Epithelial cell of proximal tubule (primary cell): ENCODE data around the gene ARHGAP25. TPM values are rescaled to one million over a fixed set of nuclear protein-coding genes. Genes with fewer than 3 reads are reported as not detected.

ENCODE experiments used
- DNase-seq: peaks from one replicate; pipeline ENCODE4 v3.0.0-alpha.2; 2011; ENCODE audit warnings: low read depth
- H3K4me3 ChIP-seq: 2 replicates; pipeline ENCODE4 v1.5.1; 2011; ENCODE audit warnings: low read depth, mild to moderate bottlenecking, low read length
- total RNA-seq: library from RNA; depleted of rRNA; stranded (reverse); fragments of >200 nt; gene quantifications from 2 replicates; pipeline ENCODE4 v1.2.3, GENCODE V29; 2015
- TF ChIP-seq, protein P1 (sequence below): conservative IDR thresholded peaks from 2 replicates; pipeline ENCODE4 v1.5.1; 2012; ENCODE audit warnings: low read depth, mild to moderate bottlenecking, low read length

Gene ARHGAP25
- total RNA-seq, 1 donor from 2014 or later, result not detected

DNA sequence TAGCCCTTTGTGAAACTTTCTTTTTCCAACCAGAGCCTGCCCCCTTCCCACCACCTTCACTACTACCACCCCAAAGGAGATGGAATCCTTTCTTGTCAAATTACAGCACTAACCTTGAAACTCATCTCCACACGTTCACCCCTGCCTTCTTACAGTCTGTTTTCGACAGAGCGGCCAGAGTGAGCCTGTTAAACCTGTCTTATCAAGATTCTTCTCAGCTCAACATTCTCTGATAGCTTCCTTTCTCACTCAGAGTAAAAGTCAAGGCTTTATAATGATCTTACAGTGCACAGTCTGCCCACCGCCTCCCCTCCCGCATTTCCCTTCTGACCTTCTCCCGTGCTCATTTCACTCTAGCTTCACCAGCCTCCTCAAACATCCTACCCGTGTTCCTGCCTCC, 56.0 kb downstream of the ARHGAP25 start:
- DNase-seq, result no peak
- no peak overlapping the region for H3K4me3 ChIP-seq
- TF ChIP-seq, protein P1, sequence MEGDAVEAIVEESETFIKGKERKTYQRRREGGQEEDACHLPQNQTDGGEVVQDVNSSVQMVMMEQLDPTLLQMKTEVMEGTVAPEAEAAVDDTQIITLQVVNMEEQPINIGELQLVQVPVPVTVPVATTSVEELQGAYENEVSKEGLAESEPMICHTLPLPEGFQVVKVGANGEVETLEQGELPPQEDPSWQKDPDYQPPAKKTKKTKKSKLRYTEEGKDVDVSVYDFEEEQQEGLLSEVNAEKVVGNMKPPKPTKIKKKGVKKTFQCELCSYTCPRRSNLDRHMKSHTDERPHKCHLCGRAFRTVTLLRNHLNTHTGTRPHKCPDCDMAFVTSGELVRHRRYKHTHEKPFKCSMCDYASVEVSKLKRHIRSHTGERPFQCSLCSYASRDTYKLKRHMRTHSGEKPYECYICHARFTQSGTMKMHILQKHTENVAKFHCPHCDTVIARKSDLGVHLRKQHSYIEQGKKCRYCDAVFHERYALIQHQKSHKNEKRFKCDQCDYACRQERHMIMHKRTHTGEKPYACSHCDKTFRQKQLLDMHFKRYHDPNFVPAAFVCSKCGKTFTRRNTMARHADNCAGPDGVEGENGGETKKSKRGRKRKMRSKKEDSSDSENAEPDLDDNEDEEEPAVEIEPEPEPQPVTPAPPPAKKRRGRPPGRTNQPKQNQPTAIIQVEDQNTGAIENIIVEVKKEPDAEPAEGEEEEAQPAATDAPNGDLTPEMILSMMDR, result no peak

DNA sequence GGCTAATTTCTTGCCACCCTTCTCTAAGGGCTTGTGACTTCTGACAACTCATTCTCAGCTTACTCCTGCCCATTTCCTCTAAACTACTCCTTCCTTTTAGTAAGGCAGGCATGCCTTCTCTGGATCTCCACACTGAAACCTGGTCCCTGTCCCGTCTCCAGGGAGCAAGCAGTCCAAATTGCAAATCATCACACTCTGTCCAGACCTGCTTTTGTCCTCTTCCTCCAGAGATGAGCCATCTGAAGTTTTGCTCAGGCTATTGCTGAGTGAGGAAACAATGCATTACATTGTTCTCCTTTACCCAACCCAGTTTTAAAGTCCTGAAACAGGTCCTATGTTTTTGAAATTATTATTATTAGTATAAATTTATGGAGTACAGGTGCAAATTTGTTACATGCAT, 57.3 kb downstream of the ARHGAP25 start:
- DNase-seq, result no peak
- TF ChIP-seq, protein P1, result no peak
- H3K4me3 ChIP-seq, result no peak overlapping the region

DNA sequence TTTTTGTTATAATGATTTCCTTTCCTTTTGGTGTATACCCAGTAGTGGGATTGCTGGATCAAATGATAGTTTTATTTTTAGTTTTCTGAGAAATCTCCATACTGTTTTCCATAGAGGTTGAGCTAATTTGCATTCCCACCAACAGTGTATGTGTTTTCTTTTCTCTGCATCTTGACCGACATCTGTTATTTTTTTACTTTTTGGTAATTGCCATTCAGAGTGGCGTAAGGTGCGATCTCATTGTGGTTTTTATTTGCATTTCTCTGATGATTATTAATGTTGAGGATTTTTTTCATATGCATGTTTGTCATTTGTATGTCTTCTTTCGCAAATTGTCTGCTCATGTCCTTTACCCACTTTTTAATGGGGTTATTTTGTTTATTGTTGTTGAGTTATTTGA, 58.1 kb downstream of the ARHGAP25 start:
- DNase-seq, result no peak
- no peak overlapping the region for H3K4me3 ChIP-seq
- TF ChIP-seq, protein P1, result no peak

DNA sequence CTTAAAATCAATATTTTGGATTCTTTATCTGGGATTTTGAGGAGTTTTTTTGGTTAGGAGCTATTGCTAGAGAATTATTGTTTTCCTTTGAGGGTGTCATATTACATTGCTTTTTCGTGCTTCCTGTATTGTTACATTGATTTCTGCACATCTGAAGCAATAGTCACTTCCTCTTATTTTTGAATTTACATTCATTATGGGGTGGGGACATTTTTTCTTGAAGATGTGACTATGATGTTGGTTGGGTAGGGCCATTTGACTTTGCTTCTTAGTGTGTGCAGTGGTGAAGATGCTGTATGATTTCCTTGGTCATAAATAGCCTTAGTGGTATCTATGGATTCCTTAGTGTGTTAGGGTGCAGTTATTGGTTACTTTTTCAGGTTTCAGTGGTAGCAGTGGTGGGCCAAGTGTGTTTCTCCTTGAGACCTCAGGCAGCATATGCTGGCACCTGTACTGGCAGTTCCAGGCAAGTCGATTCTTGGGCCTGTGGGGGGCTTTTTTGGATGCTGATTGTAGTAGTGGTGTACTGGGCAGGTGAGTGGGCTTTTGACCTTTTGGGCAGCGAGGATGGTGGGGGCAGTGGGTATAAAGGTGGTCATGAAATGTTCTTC, 61.8 kb downstream of the ARHGAP25 start:
- no peak overlapping the region for H3K4me3 ChIP-seq
- no peak for DNase-seq
- TF ChIP-seq, protein P1, result no peak

DNA sequence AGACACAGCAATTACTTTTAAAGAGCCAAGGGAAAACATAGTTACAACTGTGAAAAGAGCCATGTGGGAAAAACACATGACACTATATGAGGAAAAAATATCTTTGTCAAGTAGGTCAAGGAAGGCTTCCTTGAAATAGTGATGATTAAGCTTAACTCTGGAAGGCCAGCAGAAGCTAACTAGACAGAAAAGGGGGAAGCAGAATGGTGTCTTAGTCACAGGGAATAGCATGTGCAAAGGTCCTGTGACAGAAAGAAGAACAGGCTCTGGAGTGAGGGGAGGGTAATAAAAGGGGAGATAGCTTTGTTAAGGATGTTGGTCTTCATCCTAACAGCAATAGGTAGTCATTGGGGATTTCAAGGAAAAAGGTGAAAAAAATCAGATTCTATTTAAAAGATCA, 64.0 kb downstream of the ARHGAP25 start:
- TF ChIP-seq, protein P1, result no peak
- no peak overlapping the region for H3K4me3 ChIP-seq
- no peak for DNase-seq

DNA sequence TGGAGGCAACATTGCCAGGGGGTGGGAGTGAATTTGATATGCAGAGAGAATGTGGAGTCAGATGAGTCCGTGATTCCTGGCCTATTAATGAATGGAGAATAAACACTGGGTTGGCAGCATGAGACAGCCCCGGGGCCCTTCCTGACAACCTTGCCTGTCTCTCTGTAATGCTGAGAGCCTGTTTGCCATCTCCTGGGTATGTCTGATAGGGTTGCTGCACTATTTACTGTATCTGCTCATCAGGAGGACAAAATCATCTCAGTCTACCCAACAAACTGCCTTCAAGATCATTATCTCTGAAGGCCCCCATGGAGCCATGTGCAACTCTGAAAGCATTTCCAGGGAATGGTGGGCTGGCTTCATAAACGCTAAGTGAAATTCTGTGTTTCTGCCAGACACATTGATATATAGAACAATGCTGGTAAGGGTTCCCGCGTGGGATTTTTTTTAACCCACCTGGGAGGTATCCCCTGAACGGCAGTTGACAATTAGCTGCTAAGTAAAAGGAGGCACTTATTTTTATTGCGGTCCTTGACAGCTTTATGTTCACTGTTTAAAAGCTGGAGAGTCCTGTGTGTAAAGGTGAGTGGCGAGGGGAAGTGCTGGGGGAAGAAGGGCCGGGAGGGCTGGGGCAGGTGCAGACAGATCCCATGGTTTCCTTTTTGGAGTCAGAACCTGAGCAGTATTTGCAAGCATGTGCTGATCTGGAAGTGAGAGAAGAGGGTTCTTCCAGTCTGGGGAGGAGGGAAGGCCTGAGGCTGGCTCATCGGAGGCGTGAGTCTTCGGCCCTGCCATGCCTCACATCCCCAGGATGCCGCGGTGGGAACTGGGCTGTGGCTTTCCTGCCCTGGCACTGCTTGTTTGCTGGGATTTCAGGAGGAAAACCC, 64.8 kb downstream of the ARHGAP25 start:
- H3K4me3 ChIP-seq, result no peak overlapping the region
- TF ChIP-seq, protein P1, result no peak
- DNase-seq, result no peak

DNA sequence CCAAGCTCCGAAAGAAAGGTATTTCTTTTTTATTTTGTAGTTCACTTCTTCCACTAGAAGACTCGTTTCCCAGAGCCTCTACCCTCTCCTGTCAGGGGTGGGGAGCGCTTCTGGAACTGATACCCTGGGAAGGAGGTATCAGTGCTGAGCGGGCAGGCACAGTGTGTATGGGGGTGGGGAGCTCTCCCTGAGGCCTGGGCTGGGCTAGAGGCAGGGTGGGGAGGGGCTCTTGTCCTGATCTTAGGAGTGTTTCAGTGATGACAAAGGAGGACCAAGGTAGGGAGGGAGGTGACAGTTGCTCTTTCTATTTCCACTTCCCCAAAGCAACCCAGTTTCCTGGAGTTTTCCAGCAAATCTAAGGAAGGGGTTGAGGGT, 65.4 kb downstream of the ARHGAP25 start:
- TF ChIP-seq, protein P1, result no peak
- no peak for DNase-seq
- no peak overlapping the region for H3K4me3 ChIP-seq
